NCI-H2196 treated with DMSO at 0.1 percent for 48 hours (cell line): Measurements from ENCODE around the gene PITX3.
"Not testable (repeated sequence)": the region's sequence is repeated elsewhere in the genome, so short reads cannot be mapped to it uniquely, and the experiment has no call there.

Experiments
- DNase-seq: peaks from one replicate; lab custom pipeline; 2025; ENCODE audit not compliant: unreplicated experiment; lab: John Stamatoyannopoulos, UW

PITX3 gene

GRCh38 chr10:102261196-102261595 lies 19.9 kb upstream of the PITX3 start:
- no peak for DNase-seq

- no peak for DNase-seq
Observed at GRCh38 chr10:102255404-102255803, 14.1 kb upstream of the PITX3 start.

- no peak for DNase-seq
Observed at GRCh38 chr10:102254426-102254825, 13.1 kb upstream of the PITX3 start.

GRCh38 chr10:102252508-102252907 lies 11.2 kb upstream of the PITX3 start:
- not testable (repeated sequence) for DNase-seq

- DNase-seq: no peak
Observed at GRCh38 chr10:102247734-102248133, 6.4 kb upstream of the PITX3 start.

GRCh38 chr10:102246261-102246660 lies 4.9 kb upstream of the PITX3 start:
- no peak for DNase-seq

GRCh38 chr10:102245932-102246251 lies 4.6 kb upstream of the PITX3 start:
- no peak for DNase-seq

GRCh38 chr10:102245082-102245931 lies 4.0 kb upstream of the PITX3 start, which contains the start of gene GBF1:
Gene GBF1, plus strand, starts transcription at chr10:102245532. Its CDS starts 13,407 bp downstream, at chr10:102258939.
- DNase-seq: peak; percentile 91

GRCh38 chr10:102243309-102243708 lies 2.0 kb upstream of the PITX3 start:
- no peak for DNase-seq

GRCh38 chr10:102242118-102242485 lies 790 bp upstream of the PITX3 start:
- no peak for DNase-seq

- DNase-seq: no peak
Observed at GRCh38 chr10:102241032-102241443, 274 bp downstream of the PITX3 start.

GRCh38 chr10:102240467-102241031 lies 763 bp downstream of the PITX3 start:
- DNase-seq: no peak

GRCh38 chr10:102237711-102238252 lies 3.5 kb downstream of the PITX3 start:
- DNase-seq: no peak

- no peak for DNase-seq
Observed at GRCh38 chr10:102236006-102236405, 5.3 kb downstream of the PITX3 start.

- DNase-seq: no peak
Observed at GRCh38 chr10:102235598-102235920, 5.8 kb downstream of the PITX3 start.

- DNase-seq: no peak
Observed at GRCh38 chr10:102234888-102235597, 6.3 kb downstream of the PITX3 start.

- no peak for DNase-seq
Observed at GRCh38 chr10:102233997-102234396, 7.3 kb downstream of the PITX3 start.

- DNase-seq: no peak
Observed at GRCh38 chr10:102231357-102232318, 9.7 kb downstream of the PITX3 start.

- DNase-seq: no peak
Observed at GRCh38 chr10:102230861-102231356, 10.4 kb downstream of the PITX3 start.

GRCh38 chr10:102230264-102230860 lies 10.9 kb downstream of the PITX3 start:
- peak; percentile 52 for DNase-seq
